Lower lobe of right lung (tissue), 2 donors: ENCODE measurements around the gene LRRC71. TPM values are rescaled to one million over a fixed set of nuclear protein-coding genes. Genes with fewer than 3 reads are reported as not detected.

ENCODE experiments used
- ATAC-seq, 2 donors: fragments of 200-7000 bp; cut with Tn5 transposase; one replicate each; pipeline ENCODE4 v1.9.1; 2020 to 2022; ENCODE audit warnings: mild to moderate bottlenecking in 2 of 2, moderate library complexity in 2 of 2
- DNase-seq: peaks from one replicate; pipeline ENCODE4 v3.0.0-alpha.2; 2020
- H3K27ac ChIP-seq: fragments of 200-600 bp; one replicate; pipeline ENCODE4 v1.8.0; 2022
- H3K27me3 ChIP-seq: fragments of 200-600 bp; one replicate; pipeline ENCODE4 v1.8.0; 2022; ENCODE audit warnings: low read depth
- H3K36me3 ChIP-seq: fragments of 200-600 bp; one replicate; pipeline ENCODE4 v1.8.0; 2022; ENCODE audit warnings: mild to moderate bottlenecking
- H3K4me1 ChIP-seq: fragments of 200-600 bp; one replicate; pipeline ENCODE4 v1.8.0; 2022
- H3K4me3 ChIP-seq: fragments of 200-600 bp; one replicate; pipeline ENCODE4 v1.8.0; 2022; ENCODE audit warnings: mild to moderate bottlenecking
- H3K9me3 ChIP-seq: fragments of 200-600 bp; one replicate; pipeline ENCODE4 v1.8.0; 2022
- CTCF ChIP-seq: fragments of 200-600 bp; IDR thresholded peaks from one replicate; pipeline ENCODE4 v1.8.0; 2022; ENCODE audit warnings: antibody characterized with exemption, mild to moderate bottlenecking
- intact Hi-C: fragments of 100-400 bp; cut with DNase I; formaldehyde crosslinking; loops from one replicate; pipeline ENCODE4 v1.11.0; 2022
- total RNA-seq: library from RNA; stranded (reverse); fragmentation: NEBNext Ultra II Directional; extraction: Animal tissue kit (Norgen Biotek cat#: 25700); gene quantifications from one replicate; pipeline ENCODE4 v1.2.1, GENCODE V29; 2021
- donor health status: DM: no; HTN: yes; CAD: no; lungs with severe emphysema.

The LRRC71 gene
- total RNA-seq, 1 donor from 2014 or later: 5.3 TPM

GRCh38 chr1:156876281-156876680 is 44.2 kb upstream of the LRRC71 start:
- no peaks in the 10 kb centered on the region for H3K36me3 ChIP-seq
- intact Hi-C loops: no loop called here
- H3K9me3 ChIP-seq: no peaks in the 10 kb centered on the region
- H3K27ac ChIP-seq: no peak overlapping the region
- peaks cover 13% of the 10 kb centered on the region for H3K27me3 ChIP-seq
- DNase-seq: no peak
- H3K4me3 ChIP-seq: no peak overlapping the region
- TF ChIP-seq CTCF: no peak
- no peaks in the 10 kb centered on the region for H3K4me1 ChIP-seq
- ATAC-seq: no peak

- no peak for TF ChIP-seq CTCF
- H3K4me1 ChIP-seq: no peaks in the 10 kb centered on the region
- peaks cover 20% of the 10 kb centered on the region for H3K27me3 ChIP-seq
- H3K27ac ChIP-seq: no peak overlapping the region
- no peak overlapping the region for H3K4me3 ChIP-seq
- intact Hi-C loops: no loop called here
- DNase-seq (no peak), ATAC-seq (peak in 1 of 2 donors; percentile 12)
- H3K36me3 ChIP-seq: no peaks in the 10 kb centered on the region
- no peaks in the 10 kb centered on the region for H3K9me3 ChIP-seq
These were observed 42.8 kb upstream of the LRRC71 start for GRCh38 chr1:156877433-156878170.

GRCh38 chr1:156879876-156880275 is 40.6 kb upstream of the LRRC71 start:
- Histone ChIP-seq H3K4me3 (no peak overlapping the region), H3K27me3 (peaks cover 30% of the 10 kb centered on the region), H3K36me3 (no peaks in the 10 kb centered on the region), H3K27ac (no peak overlapping the region), H3K9me3 (no peaks in the 10 kb centered on the region), H3K4me1 (no peaks in the 10 kb centered on the region)
- DNase-seq (no peak), ATAC-seq (no peak)
- intact Hi-C loops: no loop called here
- no peak for TF ChIP-seq CTCF

GRCh38 chr1:156880473-156880872 is 40.0 kb upstream of the LRRC71 start:
- no peak for DNase-seq
- no peak for TF ChIP-seq CTCF
- intact Hi-C loops: no loop called here
- no peak overlapping the region for H3K4me3 ChIP-seq
- H3K9me3 ChIP-seq: no peaks in the 10 kb centered on the region
- H3K36me3 ChIP-seq: no peaks in the 10 kb centered on the region
- H3K4me1 ChIP-seq: no peaks in the 10 kb centered on the region
- peaks cover 30% of the 10 kb centered on the region for H3K27me3 ChIP-seq
- ATAC-seq: no peak
- no peak overlapping the region for H3K27ac ChIP-seq

GRCh38 chr1:156881101-156881500 is 39.3 kb upstream of the LRRC71 start:
- Histone ChIP-seq H3K36me3 (no peaks in the 10 kb centered on the region), H3K4me3 (no peak overlapping the region), H3K9me3 (no peaks in the 10 kb centered on the region), H3K27me3 (peaks cover 29% of the 10 kb centered on the region), H3K27ac (no peak overlapping the region), H3K4me1 (no peaks in the 10 kb centered on the region)
- no peak for ATAC-seq
- no peak for TF ChIP-seq CTCF
- no peak for DNase-seq
- intact Hi-C loops: no loop called here
